Measurements from ENCODE around the gene OR10H4. TPM values are rescaled to one million over a fixed set of nuclear protein-coding genes. Genes with fewer than 3 reads are reported as not detected.

Gene OR10H4
- total and polyA plus RNA-seq, 2 of the 4 experiments (the other 2 are of a cell fraction) = not detected

DNA sequence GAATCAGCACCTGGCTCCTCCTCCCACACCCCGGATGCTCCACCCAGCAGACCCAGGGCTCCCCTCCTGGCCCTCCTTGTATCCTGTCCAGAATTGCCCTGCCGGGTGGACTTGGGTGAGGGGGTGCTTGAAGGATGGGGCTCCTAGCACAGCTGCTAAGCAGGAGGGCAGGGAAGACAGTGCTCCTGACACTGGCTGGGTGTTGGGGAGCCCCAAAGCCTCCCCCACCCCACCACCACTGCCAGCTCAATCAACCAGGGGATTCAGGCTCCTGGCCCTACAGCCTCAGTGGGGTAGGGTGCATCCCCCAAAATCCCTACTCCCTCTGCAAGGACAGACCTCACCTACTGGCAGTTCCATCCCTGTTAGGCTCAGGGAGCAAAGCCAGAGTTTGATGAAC is 11.9 kb upstream of the OR10H4 start:
- no peak overlapping the region for H2BK5ac ChIP-seq (ENCODE audit: low read depth, low read length, poor library complexity, severe bottlenecking)
- H3K4me3 ChIP-seq (ENCODE audit: insufficient read depth, low read depth, low read length) = no peak overlapping the region
- H3K4me1 ChIP-seq (ENCODE audit: control insufficient read depth, insufficient read depth, low read length) = no peaks in the 10 kb centered on the region
- no peaks in the 10 kb centered on the region for H3K79me1 ChIP-seq (ENCODE audit: low read depth in 1 of 2, low read length in 2 of 2)
- H3K36me3 ChIP-seq (ENCODE audit: control insufficient read depth, insufficient read depth, low read length) = no peaks in the 10 kb centered on the region
- no TSS peak for BruUV-seq (replicated peaks)
- dilution Hi-C loops (cut with HindIII; ENCODE audit: low sequenced_read_pairs, unreplicated experiment) = no loop called here
- H3K27me3 ChIP-seq (ENCODE audit: control insufficient read depth, insufficient read depth, low read length) = no peaks in the 10 kb centered on the region
- no peak overlapping the region for H4K8ac ChIP-seq (ENCODE audit: low read depth in 2 of 2, low read length in 2 of 2)
- intact Hi-C loops (cut with micrococcal nuclease) = no loop called here
- no peak overlapping the region for H3K18ac ChIP-seq (ENCODE audit: low read depth, low read length)
- no peaks in the 10 kb centered on the region for H4K20me1 ChIP-seq (ENCODE audit: insufficient read depth, low read length)
- H2AFZ ChIP-seq (replicated peaks; ENCODE audit: low read length, poor library complexity) = no peak overlapping the region
- ATAC-seq (ENCODE audit: low read depth) (no peak), DNase-seq (no peak)
- H2BK15ac ChIP-seq (ENCODE audit: low read depth, low read length) = no peak overlapping the region
- H2BK20ac ChIP-seq (ENCODE audit: low read depth, low read length) = no peak overlapping the region
- in situ Hi-C loops (cut with MboI; ENCODE audit: low sequenced_read_pairs) = no loop called here
- no peak overlapping the region for H3K27ac ChIP-seq (ENCODE audit: insufficient read depth, low read length)
- no peak overlapping the region for H4K5ac ChIP-seq (ENCODE audit: low read depth, low read length)
- no peaks in the 10 kb centered on the region for H3K9me1 ChIP-seq (ENCODE audit: insufficient read depth, low read length)
- no peak overlapping the region for H3K4ac ChIP-seq (ENCODE audit: low read depth, low read length)
- no peak overlapping the region for H2AK5ac ChIP-seq (ENCODE audit: low read depth, low read length)
- no peak overlapping the region for H3K23ac ChIP-seq (ENCODE audit: low read depth, low read length)
- H3K14ac ChIP-seq (replicated peaks; ENCODE audit: low read depth, low read length) = no peak overlapping the region
- TF ChIP-seq, protein P1, sequence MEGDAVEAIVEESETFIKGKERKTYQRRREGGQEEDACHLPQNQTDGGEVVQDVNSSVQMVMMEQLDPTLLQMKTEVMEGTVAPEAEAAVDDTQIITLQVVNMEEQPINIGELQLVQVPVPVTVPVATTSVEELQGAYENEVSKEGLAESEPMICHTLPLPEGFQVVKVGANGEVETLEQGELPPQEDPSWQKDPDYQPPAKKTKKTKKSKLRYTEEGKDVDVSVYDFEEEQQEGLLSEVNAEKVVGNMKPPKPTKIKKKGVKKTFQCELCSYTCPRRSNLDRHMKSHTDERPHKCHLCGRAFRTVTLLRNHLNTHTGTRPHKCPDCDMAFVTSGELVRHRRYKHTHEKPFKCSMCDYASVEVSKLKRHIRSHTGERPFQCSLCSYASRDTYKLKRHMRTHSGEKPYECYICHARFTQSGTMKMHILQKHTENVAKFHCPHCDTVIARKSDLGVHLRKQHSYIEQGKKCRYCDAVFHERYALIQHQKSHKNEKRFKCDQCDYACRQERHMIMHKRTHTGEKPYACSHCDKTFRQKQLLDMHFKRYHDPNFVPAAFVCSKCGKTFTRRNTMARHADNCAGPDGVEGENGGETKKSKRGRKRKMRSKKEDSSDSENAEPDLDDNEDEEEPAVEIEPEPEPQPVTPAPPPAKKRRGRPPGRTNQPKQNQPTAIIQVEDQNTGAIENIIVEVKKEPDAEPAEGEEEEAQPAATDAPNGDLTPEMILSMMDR (conservative IDR thresholded peaks at IDR 0.05; ENCODE audit: low read depth, low read length) = no peak
- TF ChIP-seq, protein P2, sequence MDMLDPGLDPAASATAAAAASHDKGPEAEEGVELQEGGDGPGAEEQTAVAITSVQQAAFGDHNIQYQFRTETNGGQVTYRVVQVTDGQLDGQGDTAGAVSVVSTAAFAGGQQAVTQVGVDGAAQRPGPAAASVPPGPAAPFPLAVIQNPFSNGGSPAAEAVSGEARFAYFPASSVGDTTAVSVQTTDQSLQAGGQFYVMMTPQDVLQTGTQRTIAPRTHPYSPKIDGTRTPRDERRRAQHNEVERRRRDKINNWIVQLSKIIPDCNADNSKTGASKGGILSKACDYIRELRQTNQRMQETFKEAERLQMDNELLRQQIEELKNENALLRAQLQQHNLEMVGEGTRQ (IDR thresholded peaks at IDR 0.05; ENCODE audit: low read depth, low read length) = no peak
- TF ChIP-seq BHLHE40 (IDR thresholded peaks at IDR 0.05; ENCODE audit: low read depth, low read length) (no peak), RFX5 (IDR thresholded peaks at IDR 0.05; ENCODE audit: low read depth, low read length) (no peak), NFE2L2 (IDR thresholded peaks at IDR 0.05; ENCODE audit: low read depth, low read length) (no peak), CEBPB (IDR thresholded peaks at IDR 0.05; ENCODE audit: low read depth, low read length) (no peak), MAFK (IDR thresholded peaks at IDR 0.05; ENCODE audit: low read depth, low read length) (no peak), MXI1 (IDR thresholded peaks at IDR 0.05; ENCODE audit: borderline replicate concordance, low read depth, low read length) (no peak)
- TF ChIP-seq, protein P3, sequence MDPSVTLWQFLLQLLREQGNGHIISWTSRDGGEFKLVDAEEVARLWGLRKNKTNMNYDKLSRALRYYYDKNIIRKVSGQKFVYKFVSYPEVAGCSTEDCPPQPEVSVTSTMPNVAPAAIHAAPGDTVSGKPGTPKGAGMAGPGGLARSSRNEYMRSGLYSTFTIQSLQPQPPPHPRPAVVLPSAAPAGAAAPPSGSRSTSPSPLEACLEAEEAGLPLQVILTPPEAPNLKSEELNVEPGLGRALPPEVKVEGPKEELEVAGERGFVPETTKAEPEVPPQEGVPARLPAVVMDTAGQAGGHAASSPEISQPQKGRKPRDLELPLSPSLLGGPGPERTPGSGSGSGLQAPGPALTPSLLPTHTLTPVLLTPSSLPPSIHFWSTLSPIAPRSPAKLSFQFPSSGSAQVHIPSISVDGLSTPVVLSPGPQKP (IDR thresholded peaks at IDR 0.05; ENCODE audit: borderline replicate concordance, low read depth, low read length) = no peak
- CTCF ChIA-PET = no interaction called here
- no peak overlapping the region for H2BK120ac ChIP-seq (ENCODE audit: low read depth, low read length)
- POLR2A ChIA-PET (ENCODE audit: unreplicated experiment) = no interaction called here
- H3K9me3 ChIP-seq (ENCODE audit: control insufficient read depth, insufficient read depth, low read length) = peaks cover 3% of the 10 kb centered on the region; the same call in 1 of the 2 replicates
- no peak overlapping the region for H3K9ac ChIP-seq (ENCODE audit: low read depth, low read length)
- no peak overlapping the region for H4K91ac ChIP-seq (ENCODE audit: insufficient read depth, low read depth, low read length)
- no CpG with 5 or more reads among the region's 2 CpGs for WGBS, 2 experiments (ENCODE audit: extremely low coverage in 2 of 2, insufficient read length in 1 of 2)
- no peak overlapping the region for H3K4me2 ChIP-seq (ENCODE audit: low read depth, low read length)
- no peak overlapping the region for H2AK9ac ChIP-seq (replicated peaks; ENCODE audit: low read depth, low read length, poor library complexity)
- H3K56ac ChIP-seq (ENCODE audit: extremely low read depth, insufficient read depth, low read length) = no peak overlapping the region
